ENCODE results near the gene SLC45A2.

DNA sequence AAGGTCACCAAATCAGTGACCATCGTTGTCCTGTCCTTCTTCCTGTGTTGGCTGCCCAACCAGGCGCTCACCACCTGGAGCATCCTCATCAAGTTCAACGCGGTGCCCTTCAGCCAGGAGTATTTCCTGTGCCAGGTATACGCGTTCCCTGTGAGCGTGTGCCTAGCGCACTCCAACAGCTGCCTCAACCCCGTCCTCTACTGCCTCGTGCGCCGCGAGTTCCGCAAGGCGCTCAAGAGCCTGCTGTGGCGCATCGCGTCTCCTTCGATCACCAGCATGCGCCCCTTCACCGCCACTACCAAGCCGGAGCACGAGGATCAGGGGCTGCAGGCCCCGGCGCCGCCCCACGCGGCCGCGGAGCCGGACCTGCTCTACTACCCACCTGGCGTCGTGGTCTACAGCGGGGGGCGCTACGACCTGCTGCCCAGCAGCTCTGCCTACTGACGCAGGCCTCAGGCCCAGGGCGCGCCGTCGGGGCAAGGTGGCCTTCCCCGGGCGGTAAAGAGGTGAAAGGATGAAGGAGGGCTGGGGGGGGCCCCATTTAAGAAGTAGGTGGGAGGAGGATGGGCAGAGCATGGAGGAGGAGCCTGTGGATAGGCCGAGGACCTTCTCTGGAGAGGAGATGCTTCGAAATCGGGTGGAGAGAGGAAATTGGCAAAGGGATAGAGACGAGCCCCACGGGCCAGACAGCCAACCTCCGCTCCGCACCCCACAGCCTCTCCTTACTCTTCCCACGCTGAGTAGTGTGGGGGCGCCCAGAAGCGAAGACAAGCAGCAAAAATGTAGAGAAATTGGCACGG lies 46.6 kb downstream of the SLC45A2 start:
- TF ChIP-seq POLR2A (IDR thresholded peaks at IDR 0.05), result no peak
- TF ChIP-seq EP300 (IDR thresholded peaks at IDR 0.05), result no peak
